ENCODE data around the gene TCERG1L.

Gene TCERG1L

DNA sequence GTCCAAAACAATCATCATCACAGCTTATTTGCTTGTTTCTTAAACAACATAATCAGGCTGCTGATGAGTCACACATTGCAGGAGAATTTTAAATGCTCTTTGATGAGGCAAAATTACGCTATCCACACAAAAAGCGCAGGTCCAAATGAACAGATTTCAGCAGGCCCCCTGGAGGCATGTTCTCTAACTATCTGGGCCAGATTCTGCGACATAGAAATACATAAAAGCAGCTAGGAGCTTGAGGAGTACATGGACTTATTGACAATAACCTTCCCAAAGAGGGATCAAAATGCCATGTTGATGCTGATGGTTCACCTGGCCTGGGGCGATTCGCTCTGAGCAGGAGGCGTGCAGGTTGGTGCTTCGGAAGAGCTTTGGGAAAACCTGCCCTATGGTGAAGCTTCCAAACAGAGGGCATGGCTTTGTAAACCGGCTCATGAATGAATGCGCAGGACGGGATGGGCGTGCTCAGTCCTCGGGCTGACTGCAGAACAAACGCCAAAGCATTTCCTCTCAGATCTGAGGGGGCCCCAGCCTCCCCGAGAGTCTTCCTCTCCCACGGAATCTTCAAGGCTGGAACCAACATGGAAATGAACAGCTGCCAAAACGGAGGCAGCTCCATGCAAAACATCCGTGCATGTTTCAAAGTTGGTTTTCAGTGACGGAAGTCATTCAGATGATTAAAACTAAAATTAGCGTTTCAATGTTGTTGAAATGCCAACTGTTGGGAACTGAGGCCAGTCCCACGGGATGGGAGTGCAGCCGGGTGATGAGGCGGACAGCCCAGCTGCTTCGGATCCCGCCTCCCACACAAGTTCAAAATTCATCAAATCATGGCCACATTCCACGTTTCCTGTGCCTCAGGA lies 179.6 kb downstream of the TCERG1L start:
- TF ChIP-seq FOXP2 (optimal IDR thresholded peaks at IDR 0.05; ENCODE audit: borderline replicate concordance, extremely low read depth, extremely low read length, insufficient read depth): no peak
- no peak for TF ChIP-seq POLR2AphosphoS5 (IDR thresholded peaks at IDR 0.05; ENCODE audit: low read depth, low read length)
- TF ChIP-seq SIN3A (IDR thresholded peaks at IDR 0.05; ENCODE audit: borderline replicate concordance, insufficient read depth, low read length): no peak
- TF ChIP-seq, protein P1, sequence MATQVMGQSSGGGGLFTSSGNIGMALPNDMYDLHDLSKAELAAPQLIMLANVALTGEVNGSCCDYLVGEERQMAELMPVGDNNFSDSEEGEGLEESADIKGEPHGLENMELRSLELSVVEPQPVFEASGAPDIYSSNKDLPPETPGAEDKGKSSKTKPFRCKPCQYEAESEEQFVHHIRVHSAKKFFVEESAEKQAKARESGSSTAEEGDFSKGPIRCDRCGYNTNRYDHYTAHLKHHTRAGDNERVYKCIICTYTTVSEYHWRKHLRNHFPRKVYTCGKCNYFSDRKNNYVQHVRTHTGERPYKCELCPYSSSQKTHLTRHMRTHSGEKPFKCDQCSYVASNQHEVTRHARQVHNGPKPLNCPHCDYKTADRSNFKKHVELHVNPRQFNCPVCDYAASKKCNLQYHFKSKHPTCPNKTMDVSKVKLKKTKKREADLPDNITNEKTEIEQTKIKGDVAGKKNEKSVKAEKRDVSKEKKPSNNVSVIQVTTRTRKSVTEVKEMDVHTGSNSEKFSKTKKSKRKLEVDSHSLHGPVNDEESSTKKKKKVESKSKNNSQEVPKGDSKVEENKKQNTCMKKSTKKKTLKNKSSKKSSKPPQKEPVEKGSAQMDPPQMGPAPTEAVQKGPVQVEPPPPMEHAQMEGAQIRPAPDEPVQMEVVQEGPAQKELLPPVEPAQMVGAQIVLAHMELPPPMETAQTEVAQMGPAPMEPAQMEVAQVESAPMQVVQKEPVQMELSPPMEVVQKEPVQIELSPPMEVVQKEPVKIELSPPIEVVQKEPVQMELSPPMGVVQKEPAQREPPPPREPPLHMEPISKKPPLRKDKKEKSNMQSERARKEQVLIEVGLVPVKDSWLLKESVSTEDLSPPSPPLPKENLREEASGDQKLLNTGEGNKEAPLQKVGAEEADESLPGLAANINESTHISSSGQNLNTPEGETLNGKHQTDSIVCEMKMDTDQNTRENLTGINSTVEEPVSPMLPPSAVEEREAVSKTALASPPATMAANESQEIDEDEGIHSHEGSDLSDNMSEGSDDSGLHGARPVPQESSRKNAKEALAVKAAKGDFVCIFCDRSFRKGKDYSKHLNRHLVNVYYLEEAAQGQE (IDR thresholded peaks at IDR 0.05; ENCODE audit: insufficient read depth in 1 of 2, low read depth in 2 of 2, low read length in 2 of 2): no peak
- no peak for TF ChIP-seq TAF1 (IDR thresholded peaks at IDR 0.05; ENCODE audit: borderline replicate concordance, insufficient read depth, low read length)

DNA sequence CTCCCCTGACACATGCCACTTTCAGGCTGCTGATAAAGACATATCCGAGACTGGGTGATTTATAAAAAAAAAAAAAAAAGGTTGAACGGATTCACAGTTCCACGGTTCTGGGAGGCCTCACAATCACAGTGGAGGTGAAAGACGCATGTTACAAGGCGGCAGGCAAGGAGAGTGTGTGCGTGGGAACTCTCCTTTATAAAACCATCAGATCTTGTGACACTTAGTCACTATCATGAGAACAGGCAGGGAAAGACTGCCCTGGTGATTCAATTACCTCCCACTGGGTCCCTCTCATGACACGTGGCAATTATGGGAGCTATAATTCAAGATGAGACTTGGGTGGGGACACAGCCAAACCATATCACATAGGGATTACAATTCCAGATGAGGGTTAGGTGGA lies 181.5 kb downstream of the TCERG1L start:
- no peak for TF ChIP-seq FOXP2 (optimal IDR thresholded peaks at IDR 0.05; ENCODE audit: borderline replicate concordance, extremely low read depth, extremely low read length, insufficient read depth)
- no peak for TF ChIP-seq POLR2AphosphoS5 (IDR thresholded peaks at IDR 0.05; ENCODE audit: low read depth, low read length)
- TF ChIP-seq TAF1 (IDR thresholded peaks at IDR 0.05; ENCODE audit: borderline replicate concordance, insufficient read depth, low read length): no peak
- TF ChIP-seq, protein P1 (IDR thresholded peaks at IDR 0.05; ENCODE audit: insufficient read depth in 1 of 2, low read depth in 2 of 2, low read length in 2 of 2): no peak
- TF ChIP-seq SIN3A (IDR thresholded peaks at IDR 0.05; ENCODE audit: borderline replicate concordance, insufficient read depth, low read length): no peak

DNA sequence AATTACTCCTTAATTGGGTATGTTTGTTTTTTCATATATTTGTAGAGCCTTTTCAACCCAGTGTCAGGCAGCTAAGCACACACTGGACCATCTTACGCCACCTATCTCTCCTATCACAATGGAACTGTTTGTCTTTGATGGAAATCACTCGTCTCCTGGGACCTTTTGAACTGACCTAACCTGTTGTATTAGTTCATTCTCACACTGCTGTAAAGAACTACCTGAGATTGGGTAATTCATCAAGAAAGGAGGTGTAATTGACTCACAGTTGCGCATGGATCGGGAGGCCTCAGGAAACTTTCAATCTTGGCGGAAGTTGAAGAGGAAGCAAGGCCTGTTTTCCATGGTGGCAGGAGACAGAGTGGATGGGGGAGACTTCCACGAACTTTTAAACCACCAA lies 182.0 kb downstream of the TCERG1L start:
- TF ChIP-seq POLR2AphosphoS5 (IDR thresholded peaks at IDR 0.05; ENCODE audit: low read depth, low read length) (no peak), FOXP2 (optimal IDR thresholded peaks at IDR 0.05; ENCODE audit: borderline replicate concordance, extremely low read depth, extremely low read length, insufficient read depth) (no peak), SIN3A (IDR thresholded peaks at IDR 0.05; ENCODE audit: borderline replicate concordance, insufficient read depth, low read length) (no peak), TAF1 (IDR thresholded peaks at IDR 0.05; ENCODE audit: borderline replicate concordance, insufficient read depth, low read length) (no peak)
- TF ChIP-seq, protein P1 (IDR thresholded peaks at IDR 0.05; ENCODE audit: insufficient read depth in 1 of 2, low read depth in 2 of 2, low read length in 2 of 2): no peak

DNA sequence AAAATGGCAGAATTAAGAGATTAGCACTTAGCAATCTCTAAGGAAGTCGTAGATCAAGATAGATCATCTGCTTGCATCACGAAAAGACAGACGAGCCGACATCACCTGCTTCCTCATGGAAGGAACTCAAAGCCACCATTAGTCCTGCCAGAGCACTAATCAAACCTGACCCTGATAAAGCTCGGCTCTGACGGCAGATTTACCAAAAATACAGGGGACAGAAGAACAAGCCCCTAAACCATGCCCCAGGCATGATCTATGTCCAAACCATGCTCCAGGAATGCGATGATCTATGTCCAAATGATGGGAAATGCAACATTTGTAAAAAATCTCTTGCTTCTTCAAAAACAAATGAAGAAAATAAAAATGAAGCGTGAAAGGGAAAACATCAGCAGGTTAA lies 182.8 kb downstream of the TCERG1L start:
- TF ChIP-seq SIN3A (IDR thresholded peaks at IDR 0.05; ENCODE audit: borderline replicate concordance, insufficient read depth, low read length) (no peak), TAF1 (IDR thresholded peaks at IDR 0.05; ENCODE audit: borderline replicate concordance, insufficient read depth, low read length) (no peak), POLR2AphosphoS5 (IDR thresholded peaks at IDR 0.05; ENCODE audit: low read depth, low read length) (no peak), FOXP2 (optimal IDR thresholded peaks at IDR 0.05; ENCODE audit: borderline replicate concordance, extremely low read depth, extremely low read length, insufficient read depth) (no peak)
- TF ChIP-seq, protein P1 (IDR thresholded peaks at IDR 0.05; ENCODE audit: insufficient read depth in 1 of 2, low read depth in 2 of 2, low read length in 2 of 2): no peak
